Fibroblast of villous mesenchyme (primary cell): ENCODE measurements around the gene ZBTB9. TPM values are rescaled to one million over a fixed set of nuclear protein-coding genes. Genes with fewer than 3 reads are reported as not detected.

Experiments used
- DNase-seq: peaks from one replicate; pipeline ENCODE4 v3.0.0-alpha.2; 2010; ENCODE audit warnings: low read depth
- H3K4me3 ChIP-seq: 2 replicates; pipeline ENCODE4 v1.5.1; 2011; ENCODE audit warnings: low read depth, mild to moderate bottlenecking, low read length
- CTCF ChIP-seq: IDR thresholded peaks from 2 replicates; pipeline ENCODE4 v1.5.1; 2012; ENCODE audit warnings: low read depth, mild to moderate bottlenecking, low read length; ENCODE audit not compliant: insufficient read depth
- small RNA-seq: library from RNA; depleted of rRNA; stranded (forward); fragments of <200 nt; gene quantifications from one replicate; pipeline ENCODE3, GENCODE V24; 2012
- total RNA-seq: library from RNA; depleted of rRNA; stranded (reverse); fragments of >200 nt; gene quantifications from 2 replicates; pipeline ENCODE4 v1.2.3, GENCODE V29; 2012

ZBTB9 gene
- total RNA-seq, 1 donor = 4.7 TPM

- TF ChIP-seq CTCF = no peak
- H3K4me3 ChIP-seq = no peak overlapping the region
- DNase-seq = no peak
Observed at GRCh38 chr6:33502486-33502885, 48.1 kb downstream of the ZBTB9 start.

- DNase-seq = no peak
- TF ChIP-seq CTCF = no peak
Observed at GRCh38 chr6:33504486-33504885, 50.1 kb downstream of the ZBTB9 start.

GRCh38 chr6:33505548-33506370 is 51.4 kb downstream of the ZBTB9 start:
- no peak for TF ChIP-seq CTCF
- H3K4me3 ChIP-seq = no peak overlapping the region
- DNase-seq = no peak

More at GRCh38 chr6:33504486-33504885, 50.1 kb downstream of the ZBTB9 start:
- H3K4me3 ChIP-seq = no peak overlapping the region

Small RNAs within 50 kb of the gene (small RNA-seq; reads per million reads assigned to genes)
- not detected for gene ZBTB9

Other genes starting within 250 kb of the ZBTB9 start
- 4.2 and 4.7 TPM in 2 replicates for gene HSD17B8, start 249.9 kb upstream of the ZBTB9 start, total RNA-seq
- gene RING1, start 246.1 kb upstream of the ZBTB9 start, total RNA-seq = 27.2 and 43.8 TPM in 2 replicates
- gene VPS52, start 182.7 kb upstream of the ZBTB9 start, total RNA-seq = 35.4 and 38.9 TPM in 2 replicates
- gene RPS18, start 182.5 kb upstream of the ZBTB9 start, total RNA-seq = 1,877 and 2,083 TPM in 2 replicates
- 2.6 and 5.5 TPM in 2 replicates for gene B3GALT4, start 177.5 kb upstream of the ZBTB9 start, total RNA-seq
- gene WDR46, start 165.3 kb upstream of the ZBTB9 start, total RNA-seq = 99.7 and 108 TPM in 2 replicates
- gene PFDN6, start 165.0 kb upstream of the ZBTB9 start, total RNA-seq = 26.4 and 34.5 TPM in 2 replicates
- 13.0 and 23.2 TPM in 2 replicates for gene RGL2, start 155.6 kb upstream of the ZBTB9 start, total RNA-seq
- 125 and 132 TPM in 2 replicates for gene TAPBP, start 140.5 kb upstream of the ZBTB9 start, total RNA-seq
- 14.8 and 16.0 TPM in 2 replicates for gene ZBTB22, start 136.8 kb upstream of the ZBTB9 start, total RNA-seq
- gene DAXX, start 131.6 kb upstream of the ZBTB9 start, total RNA-seq = 39.6 and 58.7 TPM in 2 replicates
- 20.0 and 34.5 TPM in 2 replicates for gene KIFC1, start 62.8 kb upstream of the ZBTB9 start, total RNA-seq
- 21.6 and 30.2 TPM in 2 replicates for gene PHF1, start 43.6 kb upstream of the ZBTB9 start, total RNA-seq
- gene CUTA, start 36.5 kb upstream of the ZBTB9 start, total RNA-seq = 155 and 201 TPM in 2 replicates
- 6.4 and 7.8 TPM in 2 replicates for gene SYNGAP1, start 34.5 kb upstream of the ZBTB9 start, total RNA-seq
- 20.0 and 30.7 TPM in 2 replicates for gene BAK1, start 125.7 kb downstream of the ZBTB9 start, total RNA-seq
- gene ITPR3, start 166.7 kb downstream of the ZBTB9 start, total RNA-seq = 15.1 and 20.6 TPM in 2 replicates